Vagina (tissue), 2 donors: ENCODE results near the gene MNDA. TPM values are rescaled to one million over a fixed set of nuclear protein-coding genes. Genes with fewer than 3 reads are reported as not detected.

ENCODE experiments used
- DNase-seq, 2 donors: peaks; one replicate each; pipeline ENCODE4 v3.0.0-alpha.2; 2017; ENCODE audit errors: extremely low spot score in 2 of 2
- H3K27ac ChIP-seq: fragments of 200-600 bp; sonication (generic); one replicate; pipeline ENCODE4 v1.5.1; 2019
- H3K27me3 ChIP-seq: fragments of 200-600 bp; sonication (generic); one replicate; pipeline ENCODE4 v1.5.1; 2019
- H3K36me3 ChIP-seq, 2 donors: fragments of 200-600 bp; sonication (generic); one replicate each; pipeline ENCODE4 v1.5.1; 2017 to 2019
- H3K4me1 ChIP-seq: fragments of 200-600 bp; sonication (generic); one replicate; pipeline ENCODE4 v1.5.1; 2019
- H3K4me3 ChIP-seq, 2 donors: fragments of 200-600 bp; sonication (generic); 1 replicate in 1 of 2; 2 replicates in 1 of 2; pipeline ENCODE4 v1.5.1; 2016 to 2019
- H3K9me3 ChIP-seq: fragments of 200-600 bp; sonication (generic); one replicate; pipeline ENCODE4 v1.5.1; 2019
- CTCF ChIP-seq, 3 experiments: fragments of 450-650 bp in 2 of 3; fragments of 200-600 bp in 1 of 3; sonication (generic) in 1 of 3; IDR thresholded peaks; one replicate each; pipeline ENCODE4 v1.5.1; 2017 to 2019; ENCODE audit warnings: antibody characterized with exemption in 3 of 3, mild to moderate bottlenecking in 2 of 3, moderate library complexity in 2 of 3
- POLR2A ChIP-seq, 2 donors: fragments of 450-650 bp; IDR thresholded peaks; one replicate each; pipeline ENCODE4 v1.6.1; 2017; ENCODE audit warnings: antibody characterized with exemption in 2 of 2, mild to moderate bottlenecking in 2 of 2, moderate library complexity in 2 of 2
- POLR2AphosphoS5 ChIP-seq, 2 donors: sonication (generic); formaldehyde crosslinking; IDR thresholded peaks; one replicate each; pipeline ENCODE4 v1.9.0; 2017; ENCODE audit warnings: antibody characterized with exemption in 2 of 2, mild to moderate bottlenecking in 2 of 2, low read depth in 1 of 2; ENCODE audit not compliant: insufficient read depth in 1 of 2
- intact Hi-C: fragments of 100-400 bp; cut with DNase I; formaldehyde crosslinking; loops from one replicate; pipeline ENCODE4 v1.15.1; 2023
- total RNA-seq: library from RNA; depleted of rRNA; stranded (reverse); fragments of >200 nt; gene quantifications from one replicate; pipeline ENCODE4 v1.2.3, GENCODE V29; 2016

Gene MNDA
- total RNA-seq, 1 donor from 2014 or later: 3.2 TPM

GRCh38 chr1:158809862-158810261, 21.3 kb upstream of the MNDA start:
- no peaks in the 10 kb centered on the region for H3K36me3 ChIP-seq
- H3K27me3 ChIP-seq: no peaks in the 10 kb centered on the region
- intact Hi-C loops: no loop called here
- no peak overlapping the region for H3K4me3 ChIP-seq
- H3K4me1 ChIP-seq: no peaks in the 10 kb centered on the region
- H3K27ac ChIP-seq: no peak overlapping the region
- no peak for TF ChIP-seq POLR2A (IDR thresholded peaks at IDR 0.05)
- no peak for TF ChIP-seq POLR2AphosphoS5 (IDR thresholded peaks at IDR 0.05; ENCODE audit: insufficient read depth in 1 of 2, low read depth in 1 of 2)
- TF ChIP-seq CTCF (IDR thresholded peaks at IDR 0.05): no peak
- no peaks in the 10 kb centered on the region for H3K9me3 ChIP-seq
- DNase-seq: no peak

DNA sequence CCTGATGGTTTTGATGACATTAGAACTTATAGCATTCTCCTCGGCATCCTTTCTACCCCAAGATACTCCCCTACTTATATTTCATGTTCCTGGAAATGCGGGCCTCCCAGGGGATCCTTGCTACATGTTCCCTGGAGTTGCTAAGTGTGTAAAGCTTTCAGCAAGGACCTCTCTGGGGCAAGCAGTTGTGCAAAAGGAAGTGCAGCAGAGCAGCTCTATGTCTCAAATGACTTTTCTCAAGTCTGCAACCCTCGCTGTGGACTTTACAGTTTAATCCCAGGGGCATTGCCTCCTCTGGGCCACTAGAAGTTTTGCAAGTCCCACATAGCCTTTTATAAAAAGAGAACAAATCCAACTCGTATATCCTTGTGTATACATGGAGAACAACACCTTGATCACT, 20.8 kb upstream of the MNDA start:
- Histone ChIP-seq H3K36me3 (no peaks in the 10 kb centered on the region), H3K4me1 (no peaks in the 10 kb centered on the region), H3K4me3 (no peak overlapping the region), H3K27ac (no peak overlapping the region), H3K27me3 (no peaks in the 10 kb centered on the region), H3K9me3 (no peaks in the 10 kb centered on the region)
- TF ChIP-seq POLR2A (IDR thresholded peaks at IDR 0.05): no peak
- TF ChIP-seq POLR2AphosphoS5 (IDR thresholded peaks at IDR 0.05; ENCODE audit: insufficient read depth in 1 of 2, low read depth in 1 of 2): no peak
- TF ChIP-seq CTCF (IDR thresholded peaks at IDR 0.05): no peak
- intact Hi-C loops: no loop called here
- DNase-seq: no peak

- Histone ChIP-seq H3K36me3 (no peaks in the 10 kb centered on the region), H3K4me3 (no peak overlapping the region), H3K9me3 (no peaks in the 10 kb centered on the region), H3K27ac (no peak overlapping the region), H3K27me3 (no peaks in the 10 kb centered on the region), H3K4me1 (no peaks in the 10 kb centered on the region)
- DNase-seq: no peak
- intact Hi-C loops: no loop called here
- TF ChIP-seq POLR2A (IDR thresholded peaks at IDR 0.05) (no peak), CTCF (IDR thresholded peaks at IDR 0.05) (no peak), POLR2AphosphoS5 (IDR thresholded peaks at IDR 0.05; ENCODE audit: insufficient read depth in 1 of 2, low read depth in 1 of 2) (no peak)
Observed at GRCh38 chr1:158812336-158812735, 18.8 kb upstream of the MNDA start.

- no peak overlapping the region for H3K4me3 ChIP-seq
- H3K4me1 ChIP-seq: no peaks in the 10 kb centered on the region
- TF ChIP-seq POLR2AphosphoS5 (IDR thresholded peaks at IDR 0.05; ENCODE audit: insufficient read depth in 1 of 2, low read depth in 1 of 2): no peak
- no peak for TF ChIP-seq POLR2A (IDR thresholded peaks at IDR 0.05)
- TF ChIP-seq CTCF (IDR thresholded peaks at IDR 0.05): no peak
- H3K9me3 ChIP-seq: no peaks in the 10 kb centered on the region
- no peak overlapping the region for H3K27ac ChIP-seq
- H3K27me3 ChIP-seq: no peaks in the 10 kb centered on the region
- no peaks in the 10 kb centered on the region for H3K36me3 ChIP-seq
- intact Hi-C loops: no loop called here
- DNase-seq: no peak
Observed at GRCh38 chr1:158813164-158813563, 18.0 kb upstream of the MNDA start.

GRCh38 chr1:158814970-158815369, 16.2 kb upstream of the MNDA start:
- Histone ChIP-seq H3K9me3 (no peaks in the 10 kb centered on the region), H3K27me3 (no peaks in the 10 kb centered on the region), H3K36me3 (no peaks in the 10 kb centered on the region), H3K4me3 (no peak overlapping the region), H3K4me1 (no peaks in the 10 kb centered on the region), H3K27ac (no peak overlapping the region)
- intact Hi-C loops: no loop called here
- DNase-seq: no peak
- TF ChIP-seq POLR2A (IDR thresholded peaks at IDR 0.05): no peak

DNA sequence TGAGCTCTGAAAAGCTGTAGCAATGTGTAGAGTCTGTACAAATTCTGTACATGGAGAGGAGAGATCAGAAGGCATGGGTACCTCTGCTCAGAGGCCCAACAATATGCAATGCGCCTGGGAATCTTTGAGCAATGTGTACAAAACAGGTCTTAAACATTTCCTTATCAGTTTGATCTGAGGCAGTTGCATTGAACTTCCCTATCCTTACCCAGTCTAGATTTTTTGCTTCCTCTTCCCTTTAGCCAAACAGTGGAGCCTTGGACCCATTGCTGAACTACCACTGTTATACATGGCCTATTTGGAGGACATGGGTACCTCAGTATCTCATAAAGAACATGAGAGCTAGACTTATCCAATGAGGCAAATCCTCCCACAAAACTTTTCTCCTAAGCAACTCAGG, 12.6 kb upstream of the MNDA start:
- intact Hi-C loops: no loop called here
- no peak for DNase-seq
- H3K9me3 ChIP-seq: no peaks in the 10 kb centered on the region
- no peak overlapping the region for H3K27ac ChIP-seq
- no peaks in the 10 kb centered on the region for H3K4me1 ChIP-seq
- H3K36me3 ChIP-seq: no peaks in the 10 kb centered on the region
- no peak overlapping the region for H3K4me3 ChIP-seq
- TF ChIP-seq POLR2AphosphoS5 (IDR thresholded peaks at IDR 0.05; ENCODE audit: insufficient read depth in 1 of 2, low read depth in 1 of 2) (no peak), POLR2A (IDR thresholded peaks at IDR 0.05) (no peak), CTCF (IDR thresholded peaks at IDR 0.05) (no peak)
- no peaks in the 10 kb centered on the region for H3K27me3 ChIP-seq
